Ishikawa (cell line): ENCODE measurements around the gene ZNF70.

Experiments
- CEBPB ChIP-seq: IDR thresholded peaks from 2 replicates; pipeline ENCODE4 v1.6.1; 2012
- CREB1 ChIP-seq: IDR thresholded peaks from 2 replicates; pipeline ENCODE4 v1.6.1; 2012; ENCODE audit warnings: low read depth
- EGR1 ChIP-seq: IDR thresholded peaks from 2 replicates; pipeline ENCODE4 v1.6.1; 2012
- EP300 ChIP-seq: IDR thresholded peaks from 2 replicates; pipeline ENCODE4 v1.6.1; 2012; ENCODE audit warnings: borderline replicate concordance
- FOXM1 ChIP-seq: IDR thresholded peaks from 2 replicates; pipeline ENCODE4 v1.6.1; 2012; ENCODE audit warnings: low read depth, borderline replicate concordance
- MAX ChIP-seq: IDR thresholded peaks from 2 replicates; pipeline ENCODE4 v1.6.1; 2012
- NFIC ChIP-seq: IDR thresholded peaks from 2 replicates; pipeline ENCODE4 v1.6.1; 2012
- RAD21 ChIP-seq: IDR thresholded peaks from 2 replicates; pipeline ENCODE4 v1.6.1; 2012; ENCODE audit warnings: low read depth
- REST ChIP-seq: IDR thresholded peaks from 2 replicates; pipeline ENCODE4 v1.6.1; 2012; ENCODE audit warnings: low read depth, mild to moderate bottlenecking
- TAF1 ChIP-seq: IDR thresholded peaks from 2 replicates; pipeline ENCODE4 v1.6.1; 2012; ENCODE audit warnings: low read depth, mild to moderate bottlenecking
- TCF12 ChIP-seq: IDR thresholded peaks from 2 replicates; pipeline ENCODE4 v1.6.1; 2012; ENCODE audit warnings: low read depth
- TEAD4 ChIP-seq: IDR thresholded peaks from 2 replicates; pipeline ENCODE4 v1.6.1; 2012
- YY1 ChIP-seq: IDR thresholded peaks from 2 replicates; pipeline ENCODE4 v1.6.1; 2012; ENCODE audit warnings: low read depth
- ZBTB7A ChIP-seq: IDR thresholded peaks from 2 replicates; pipeline ENCODE4 v1.6.1; 2012; ENCODE audit warnings: low read depth
- TF ChIP-seq, protein P1 (sequence below): IDR thresholded peaks from 2 replicates; pipeline ENCODE4 v1.6.1; 2012

ZNF70 gene

DNA sequence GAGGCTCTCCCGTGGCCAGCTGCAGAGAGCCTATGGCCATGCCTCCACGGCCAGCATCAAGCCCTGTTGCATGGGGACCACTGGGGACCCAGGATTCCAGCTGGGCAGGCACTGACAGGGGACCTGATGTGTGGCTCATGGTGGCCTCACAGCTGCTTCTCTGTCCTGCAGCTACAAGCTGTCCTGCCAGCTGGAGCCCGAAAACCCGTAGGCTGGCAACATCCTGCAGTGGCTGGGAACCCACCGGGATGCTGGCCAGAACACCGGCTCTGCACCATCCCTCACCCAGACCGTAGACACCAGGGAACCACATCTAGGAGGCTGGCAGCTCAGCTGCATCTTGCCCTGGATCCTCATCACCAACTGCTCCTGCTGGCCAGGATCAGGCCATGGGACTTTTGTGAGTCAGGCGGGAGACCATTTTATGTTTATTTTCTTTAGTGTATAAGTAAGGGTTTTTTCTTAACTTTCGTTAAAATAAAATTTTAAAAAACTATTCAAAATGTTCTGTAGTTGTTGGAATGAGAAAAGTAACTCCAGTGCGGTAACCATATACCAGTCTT lies 52.2 kb downstream of the ZNF70 start:
- TF ChIP-seq REST (no peak), CREB1 (no peak), RAD21 (no peak), TAF1 (no peak), FOXM1 (no peak), MAX (no peak), TCF12 (no peak), ZBTB7A (no peak), EP300 (no peak), CEBPB (no peak), EGR1 (no peak)
- TF ChIP-seq, protein P1, sequence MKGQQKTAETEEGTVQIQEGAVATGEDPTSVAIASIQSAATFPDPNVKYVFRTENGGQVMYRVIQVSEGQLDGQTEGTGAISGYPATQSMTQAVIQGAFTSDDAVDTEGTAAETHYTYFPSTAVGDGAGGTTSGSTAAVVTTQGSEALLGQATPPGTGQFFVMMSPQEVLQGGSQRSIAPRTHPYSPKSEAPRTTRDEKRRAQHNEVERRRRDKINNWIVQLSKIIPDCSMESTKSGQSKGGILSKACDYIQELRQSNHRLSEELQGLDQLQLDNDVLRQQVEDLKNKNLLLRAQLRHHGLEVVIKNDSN, result no peak

- TF ChIP-seq ZBTB7A (no peak), CEBPB (no peak), FOXM1 (no peak), YY1 (no peak), MAX (no peak), CREB1 (no peak), EP300 (no peak), RAD21 (no peak), NFIC (no peak)
- TF ChIP-seq, protein P1, result no peak
Measured at GRCh38 chr22:23698094-23698493, 52.8 kb downstream of the ZNF70 start.

GRCh38 chr22:23697031-23697970 lies 53.6 kb downstream of the ZNF70 start:
- TF ChIP-seq NFIC (no peak), YY1 (no peak), CEBPB (no peak), MAX (no peak), TEAD4 (no peak), TAF1 (no peak)
- TF ChIP-seq, protein P1, result no peak

DNA sequence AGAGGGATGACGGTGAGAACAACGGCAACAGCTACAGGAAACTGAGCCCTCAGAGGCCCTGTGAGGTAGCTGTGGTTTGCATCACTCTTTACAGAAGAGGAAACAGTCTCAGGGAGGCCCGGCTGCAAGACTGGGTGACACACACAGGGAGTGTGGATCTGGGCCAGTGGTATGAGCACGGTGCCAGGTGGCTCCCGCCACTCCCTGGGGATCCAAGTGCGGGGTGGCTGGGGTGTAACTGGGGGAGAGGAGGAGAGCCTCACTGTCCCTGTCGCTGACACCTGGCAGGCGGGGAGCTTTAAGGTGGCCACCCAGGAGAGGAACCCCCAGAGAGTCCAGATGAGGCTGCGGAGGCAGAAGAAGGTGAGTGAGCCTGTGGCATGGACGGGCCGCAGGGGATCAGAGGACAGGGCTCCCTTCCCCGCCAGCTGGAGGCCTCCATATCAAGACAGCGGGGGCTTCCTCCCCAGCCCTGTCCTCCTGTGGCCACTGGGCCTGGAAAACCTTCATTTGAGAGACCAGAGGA lies 54.5 kb downstream of the ZNF70 start:
- TF ChIP-seq YY1, result no peak
- TF ChIP-seq CEBPB, result no peak
- TF ChIP-seq CREB1, result no peak
- no peak for TF ChIP-seq EP300
- TF ChIP-seq RAD21, result no peak
- TF ChIP-seq, protein P1, result no peak
- TF ChIP-seq MAX, result no peak
- TF ChIP-seq NFIC, result no peak
- TF ChIP-seq FOXM1, result no peak

DNA sequence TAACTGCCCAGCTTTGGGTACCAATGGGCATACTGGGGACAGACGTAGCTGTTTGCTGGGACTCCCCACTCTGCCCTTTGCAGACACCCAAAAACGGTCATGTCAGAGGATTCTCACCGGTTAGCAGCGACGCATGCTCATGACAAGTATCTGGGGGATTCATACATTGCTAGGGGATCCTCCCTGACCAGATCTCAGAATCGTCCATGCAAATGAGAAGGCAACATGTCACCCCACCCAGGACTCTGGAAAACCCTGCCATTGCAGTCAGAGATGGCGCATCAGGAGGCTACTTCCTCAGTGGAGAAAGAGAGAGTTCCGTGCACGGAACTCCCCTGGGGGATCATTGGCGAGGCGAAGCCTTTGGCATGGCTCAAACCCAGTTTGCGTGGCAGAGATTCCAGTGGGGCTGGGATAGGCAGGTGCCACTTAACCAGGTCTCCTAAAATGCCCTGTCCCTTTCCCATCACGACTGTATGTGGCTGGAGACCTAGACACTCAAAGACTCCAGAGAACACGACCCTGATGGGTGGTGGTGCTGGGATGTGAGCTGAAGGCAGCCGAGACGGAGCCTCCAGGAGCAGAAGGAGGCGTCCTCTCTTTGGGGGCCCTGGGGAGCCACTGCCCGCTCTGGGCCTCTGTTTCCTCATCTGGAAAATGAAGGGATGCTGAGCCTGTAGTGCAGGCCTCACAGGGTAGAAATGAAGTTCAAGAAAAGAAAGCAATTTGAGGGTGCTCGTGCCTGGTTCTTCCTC lies 55.2 kb downstream of the ZNF70 start:
- TF ChIP-seq TCF12, result no peak
- TF ChIP-seq TAF1, result no peak
- no peak for TF ChIP-seq REST
- no peak for TF ChIP-seq CREB1
- no peak for TF ChIP-seq MAX
- TF ChIP-seq NFIC, result no peak
- TF ChIP-seq RAD21, result no peak
- TF ChIP-seq CEBPB, result no peak
- TF ChIP-seq, protein P1, result no peak
- no peak for TF ChIP-seq YY1
- no peak for TF ChIP-seq ZBTB7A
